Stimulated activated CD4-positive, alpha-beta T cell treated with anti-CD3 and anti-CD28 coated beads, Interleukin-12 subunit alpha, Interleukin-12 subunit beta, amount 100 ng/mL, for 48 hours (primary cell): ENCODE data around the gene CACNA1D.

Experiments
- DNase-seq, 3 donors: peaks; one replicate each; pipeline ENCODE4 v3.0.0-alpha.2; 2020; ENCODE audit warnings: low read depth in 2 of 3, low spot score in 1 of 3

Gene CACNA1D

GRCh38 chr3:53803124-53803815, 308.9 kb downstream of the CACNA1D start:
- DNase-seq = no peak

- DNase-seq = no peak
Measured at GRCh38 chr3:53803816-53804695, 309.6 kb downstream of the CACNA1D start.

GRCh38 chr3:53804697-53805462, 310.5 kb downstream of the CACNA1D start:
- DNase-seq = no peak

- DNase-seq = no peak
Measured at GRCh38 chr3:53805463-53806159, 311.2 kb downstream of the CACNA1D start.

- no peak for DNase-seq
Measured at GRCh38 chr3:53806182-53807116, 312.0 kb downstream of the CACNA1D start.

DNA sequence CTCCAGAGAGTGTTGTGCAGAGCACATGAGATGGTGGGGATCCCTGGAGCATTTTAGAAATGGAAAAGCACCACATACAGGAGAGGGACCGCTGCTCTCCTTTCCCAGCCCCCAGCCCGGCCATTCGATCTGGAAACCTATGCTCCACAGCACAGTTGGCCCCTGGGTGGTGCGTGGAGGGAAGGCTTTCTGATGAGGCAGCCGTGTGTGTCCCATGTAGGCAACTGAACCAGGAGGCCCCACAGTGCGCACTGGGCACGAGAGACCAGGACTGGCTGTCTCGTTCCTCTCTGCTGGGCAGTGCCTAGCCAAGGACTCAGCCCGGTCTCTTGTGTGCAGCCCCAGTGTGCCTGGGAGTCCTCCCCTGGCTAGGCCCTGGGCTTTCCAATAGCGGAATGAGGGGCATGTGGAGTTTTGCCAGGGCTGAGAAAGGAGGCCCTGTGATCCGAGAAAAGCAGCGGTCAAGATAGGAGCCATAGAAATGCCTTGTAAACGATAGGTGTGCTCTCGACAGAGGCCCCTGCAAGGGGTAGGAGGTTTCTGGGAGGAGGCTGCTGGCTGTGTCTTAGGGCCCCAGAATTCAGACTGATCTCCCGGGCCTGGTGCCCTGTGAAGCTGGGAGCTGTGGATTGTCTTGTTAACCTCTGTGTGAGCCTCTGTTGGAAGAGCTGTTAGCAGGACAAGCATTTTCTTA, 312.9 kb downstream of the CACNA1D start:
- DNase-seq = no peak

- DNase-seq = no peak
Measured at GRCh38 chr3:53808496-53808895, 314.1 kb downstream of the CACNA1D start.

GRCh38 chr3:53809267-53809666, 314.9 kb downstream of the CACNA1D start:
- DNase-seq = no peak

DNA sequence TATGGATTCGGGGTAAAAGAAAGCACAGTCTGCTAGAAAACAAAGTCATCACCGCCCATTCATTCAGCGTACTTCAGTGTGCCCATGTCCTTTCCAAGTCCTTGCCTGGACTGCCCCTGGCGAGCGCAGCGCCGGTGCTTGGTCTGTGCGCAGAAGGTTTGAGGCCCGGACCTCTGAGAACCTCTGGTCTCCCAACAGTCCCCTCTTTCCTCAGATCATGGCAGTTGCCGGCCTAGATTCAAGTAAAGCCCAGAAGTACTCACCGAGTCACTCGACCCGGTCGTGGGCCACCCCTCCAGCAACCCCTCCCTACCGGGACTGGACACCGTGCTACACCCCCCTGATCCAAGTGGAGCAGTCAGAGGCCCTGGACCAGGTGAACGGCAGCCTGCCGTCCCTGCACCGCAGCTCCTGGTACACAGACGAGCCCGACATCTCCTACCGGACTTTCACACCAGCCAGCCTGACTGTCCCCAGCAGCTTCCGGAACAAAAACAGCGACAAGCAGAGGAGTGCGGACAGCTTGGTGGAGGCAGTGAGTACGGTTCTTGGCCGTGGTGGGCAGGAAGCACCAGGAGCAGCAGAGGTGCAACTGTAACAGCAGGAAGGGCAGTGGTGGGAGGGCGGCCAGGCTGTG, 315.5 kb downstream of the CACNA1D start:
- DNase-seq = no peak

- DNase-seq = no peak
Measured at GRCh38 chr3:53811143-53811927, 316.9 kb downstream of the CACNA1D start.

DNA sequence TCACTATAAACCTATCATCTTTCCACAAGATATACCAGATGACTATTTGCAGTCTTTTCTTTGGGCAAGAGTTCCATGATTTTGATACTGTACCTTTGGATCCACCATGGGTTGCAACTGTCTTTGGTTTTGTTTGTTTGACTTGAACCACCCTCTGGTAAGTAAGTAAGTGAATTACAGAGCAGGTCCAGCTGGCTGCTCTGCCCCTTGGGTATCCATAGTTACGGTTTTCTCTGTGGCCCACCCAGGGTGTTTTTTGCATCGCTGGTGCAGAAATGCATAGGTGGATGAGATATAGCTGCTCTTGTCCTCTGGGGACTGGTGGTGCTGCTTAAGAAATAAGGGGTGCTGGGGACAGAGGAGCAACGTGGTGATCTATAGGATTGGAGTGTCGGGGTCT, 318.0 kb downstream of the CACNA1D start:
- DNase-seq = no peak

DNA sequence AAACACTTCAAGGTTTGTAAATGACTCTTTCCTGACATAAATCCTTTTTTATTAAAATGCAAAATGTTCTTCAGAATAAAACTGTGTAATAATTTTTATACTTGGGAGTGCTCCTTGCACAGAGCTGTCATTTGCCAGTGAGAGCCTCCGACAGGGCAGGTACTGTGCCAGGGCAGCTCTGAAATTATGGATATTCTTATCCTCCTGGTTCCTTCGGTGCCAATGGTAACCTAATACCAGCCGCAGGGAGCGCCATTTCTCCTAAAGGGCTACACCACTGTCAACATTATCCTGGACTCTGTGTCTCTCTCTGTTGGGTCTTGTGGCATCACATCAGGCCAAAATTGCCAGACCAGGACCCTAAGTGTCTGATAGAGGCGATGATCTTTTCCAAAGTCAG, 318.8 kb downstream of the CACNA1D start:
- DNase-seq = no peak

- DNase-seq = no peak
Measured at GRCh38 chr3:53813876-53814275, 319.5 kb downstream of the CACNA1D start.

GRCh38 chr3:53815067-53815466, 320.7 kb downstream of the CACNA1D start:
- DNase-seq = no peak

- DNase-seq = no peak
Measured at GRCh38 chr3:53815651-53816050, 321.2 kb downstream of the CACNA1D start.

GRCh38 chr3:53816425-53816824, 322.0 kb downstream of the CACNA1D start:
- no peak for DNase-seq

DNA sequence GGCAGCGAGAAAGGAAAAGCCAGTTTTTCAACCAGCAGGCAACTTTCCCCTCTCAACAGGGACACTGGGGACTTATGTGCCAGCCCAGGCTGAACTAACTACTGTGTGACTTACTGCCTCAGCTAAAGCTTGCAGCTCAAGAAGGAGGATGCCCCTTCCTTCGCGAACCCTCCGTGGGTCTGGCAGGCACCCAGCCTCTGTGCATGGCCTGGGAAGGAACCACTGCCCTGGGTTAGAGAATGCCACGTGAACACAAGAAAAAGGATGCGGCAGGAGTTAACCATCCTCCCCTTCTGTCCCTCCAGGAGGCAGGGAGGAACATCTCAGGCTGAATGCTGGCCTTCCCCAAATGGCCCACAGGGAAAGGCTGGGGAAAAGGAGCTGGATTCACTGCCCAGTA, 322.8 kb downstream of the CACNA1D start:
- no peak for DNase-seq

DNA sequence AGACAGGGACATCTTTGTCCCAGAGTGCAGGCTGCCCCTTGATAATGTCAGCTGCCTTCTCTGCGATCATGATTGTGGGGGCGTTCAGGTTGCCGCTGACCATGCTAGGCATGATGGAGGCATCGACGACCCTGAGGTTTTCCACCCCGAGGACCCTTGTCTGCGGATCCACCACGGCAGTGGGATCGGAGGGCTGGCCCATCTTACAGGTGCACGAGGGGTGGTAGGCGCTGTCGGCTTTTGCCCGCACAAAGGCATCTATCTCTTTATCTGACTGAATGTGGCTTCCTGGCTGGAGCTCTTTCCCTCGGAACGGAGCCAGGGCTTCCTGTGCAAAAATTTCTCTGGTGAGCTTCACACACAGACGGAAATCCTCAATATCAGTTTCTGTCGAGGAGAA, 323.4 kb downstream of the CACNA1D start:
- DNase-seq = no peak
